SH-SY5Y (cell line): ENCODE measurements around the gene KCNJ4.

Experiments used
- GATA2 ChIP-seq: IDR thresholded peaks from 2 replicates; pipeline ENCODE4 v1.6.1; 2011; ENCODE audit warnings: mild to moderate bottlenecking, low read depth, low read length
- GATA3 ChIP-seq: IDR thresholded peaks from 2 replicates; pipeline ENCODE4 v1.6.1; 2011; ENCODE audit warnings: low read depth, mild to moderate bottlenecking, low read length, moderate library complexity

DNA sequence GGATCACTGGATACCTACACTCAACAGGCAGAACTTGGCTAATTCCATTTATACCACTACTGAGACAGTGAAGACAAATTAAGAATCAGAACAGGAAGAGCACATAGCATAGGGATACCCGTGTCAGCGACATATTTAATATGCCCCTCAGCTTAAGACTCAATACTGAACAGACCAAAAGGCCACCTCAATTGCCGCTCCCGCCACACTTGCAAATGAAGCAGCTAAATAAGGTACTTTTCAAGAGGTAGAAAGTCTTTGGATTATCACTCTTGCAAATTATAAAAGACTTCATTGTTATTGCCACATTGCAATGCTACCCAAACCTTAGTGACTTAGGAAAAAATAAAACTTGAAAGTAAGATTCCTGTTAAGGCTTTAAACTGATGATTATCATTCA is 48.0 kb upstream of the KCNJ4 start:
- TF ChIP-seq GATA2 = no peak
- no peak for TF ChIP-seq GATA3
